Activated CD4-positive, alpha-beta T cell treated with anti-CD3 and anti-CD28 coated beads, Interleukin-2, amount 50 U/mL, for 24 hours (primary cell): ENCODE measurements around the gene LYZL2.
"Not testable (repeated sequence)": the region's sequence is repeated elsewhere in the genome, so short reads cannot be mapped to it uniquely, and the experiment has no call there.

Experiments used
- DNase-seq, 2 donors: peaks; one replicate each; pipeline ENCODE4 v3.0.0-alpha.2; 2020; ENCODE audit warnings: low read depth in 1 of 2, low spot score in 1 of 2

Gene LYZL2

DNA sequence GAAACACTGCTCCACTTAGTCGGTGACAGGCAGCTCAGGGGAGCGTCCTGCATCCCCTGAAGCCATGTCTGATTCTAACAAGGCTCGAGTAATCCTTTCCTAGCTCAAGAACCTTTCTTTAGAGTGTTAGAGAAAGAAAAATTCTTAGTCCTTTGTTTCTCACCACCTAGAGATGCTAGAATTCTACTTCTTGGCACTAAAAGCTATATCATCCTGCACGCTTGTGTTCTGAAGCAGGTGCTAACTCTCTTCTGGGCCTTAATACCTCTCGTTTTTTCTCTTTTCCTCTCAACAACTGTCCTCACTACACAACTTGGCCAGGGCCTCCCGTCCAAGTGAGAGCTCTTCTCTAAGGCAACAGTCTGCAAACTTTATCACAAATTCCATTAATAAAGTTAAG lies at the start of gene LYZL2:
TSS of gene LYZL2 (minus strand) at position 101 of the 400 bp plus-strand sequence. CDS start 2,838 bp downstream, outside the sequence.
- DNase-seq: no peak

- not testable (repeated sequence) for DNase-seq
Measured at GRCh38 chr10:30677616-30678015, 48.1 kb upstream of the LYZL2 start.

DNA sequence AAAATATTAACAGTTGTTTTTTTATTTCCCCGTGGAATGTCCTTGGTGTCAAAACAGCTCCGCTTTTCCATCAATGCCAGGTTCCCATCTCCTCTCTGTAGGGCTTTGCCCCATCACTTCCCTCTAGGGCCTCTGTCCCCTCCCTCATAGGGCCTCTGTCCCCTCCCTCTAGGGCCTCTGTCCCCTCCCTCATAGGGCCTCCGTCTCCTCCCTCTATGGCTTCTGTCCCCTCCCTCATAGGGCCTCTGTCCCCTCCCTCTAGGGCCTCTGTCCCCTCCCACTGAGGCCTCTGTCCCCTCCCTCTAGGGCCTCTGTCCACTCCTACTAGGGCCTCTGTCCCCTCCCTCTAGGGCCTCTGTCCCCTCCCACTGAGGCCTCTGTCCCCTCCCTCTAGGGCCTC lies 47.6 kb upstream of the LYZL2 start:
- not testable (repeated sequence) for DNase-seq

DNA sequence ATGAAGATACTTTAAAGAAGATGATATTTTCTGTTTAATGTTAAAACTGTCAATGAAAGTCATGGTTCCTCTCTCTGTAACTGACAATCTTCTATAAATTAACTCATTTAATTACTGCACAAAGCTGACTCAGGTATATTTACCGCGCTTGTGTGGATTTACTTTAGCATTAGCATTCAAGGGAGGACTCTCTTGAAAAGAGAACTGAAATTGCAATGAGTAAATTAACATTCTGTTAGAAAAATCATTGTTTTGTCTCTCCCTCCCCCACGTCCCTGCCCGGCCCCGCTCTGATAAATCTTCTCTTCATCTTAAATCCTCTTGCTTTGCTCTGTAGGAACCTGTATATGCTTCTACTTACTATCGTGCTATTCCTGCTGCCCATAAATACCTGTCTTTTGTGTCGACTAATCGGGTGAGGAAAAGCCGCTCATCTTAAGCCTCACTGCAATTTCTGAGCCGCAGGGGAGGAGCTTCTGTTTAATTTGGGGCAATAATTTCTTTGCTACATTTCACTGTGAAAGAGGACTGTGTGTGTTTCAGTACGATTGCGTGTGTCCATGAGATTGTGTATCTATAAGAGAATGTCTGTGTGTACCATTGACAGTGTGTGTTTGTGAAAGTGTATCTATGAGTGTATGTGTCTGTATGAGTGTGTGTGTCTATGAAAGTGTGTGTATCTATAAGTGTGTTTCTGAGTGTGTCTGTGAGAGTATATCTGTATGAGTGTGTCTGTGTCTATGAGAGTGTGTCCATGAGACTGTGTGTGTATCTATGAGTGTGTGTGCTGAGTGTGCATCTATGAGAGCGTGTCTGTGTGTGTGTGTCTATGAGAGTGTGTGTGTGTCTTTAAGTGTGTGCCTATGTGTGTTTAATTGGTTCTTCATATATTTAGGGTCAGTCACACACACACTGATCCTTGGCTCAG lies 46.5 kb upstream of the LYZL2 start:
- DNase-seq: no peak

DNA sequence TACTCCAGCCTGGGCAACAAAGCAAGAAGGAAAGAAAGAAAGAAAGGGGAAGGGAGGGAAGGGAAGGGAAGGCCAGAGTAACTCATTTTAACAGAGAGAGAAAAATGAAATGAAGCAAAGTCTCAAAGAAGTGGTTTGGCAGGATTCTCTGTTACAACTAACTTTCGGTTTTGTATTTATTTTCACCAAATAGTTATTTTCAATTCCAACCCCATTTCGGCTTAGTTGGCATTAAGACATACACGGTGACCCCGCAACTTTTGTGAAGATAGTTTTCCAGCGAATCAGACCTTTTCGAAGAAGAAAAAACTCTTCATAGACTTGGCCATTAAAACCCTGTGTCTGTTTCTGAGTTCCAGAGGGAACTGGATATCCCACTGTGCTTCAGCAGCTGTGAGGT lies 45.2 kb upstream of the LYZL2 start:
- no peak for DNase-seq

DNA sequence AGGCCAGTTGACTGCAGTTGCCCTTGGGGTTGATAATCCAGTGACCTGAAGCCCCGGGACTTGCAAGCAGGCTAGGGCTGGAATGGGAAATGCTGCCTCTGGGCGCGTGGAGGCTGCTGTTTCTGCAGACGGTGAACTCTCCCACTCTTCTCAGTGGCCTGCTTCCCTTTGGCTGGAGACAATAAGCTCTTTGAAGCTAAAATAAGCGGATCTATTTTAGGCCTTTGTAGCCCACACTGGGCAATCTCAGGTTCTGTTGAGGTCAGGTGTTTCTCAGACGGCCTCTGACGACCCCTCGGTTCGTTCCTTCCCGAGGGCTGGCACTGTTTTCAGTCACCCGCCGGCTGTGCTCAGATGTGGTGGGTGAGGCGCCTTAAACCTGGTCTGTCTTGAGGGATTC lies 43.7 kb upstream of the LYZL2 start:
- DNase-seq: not testable (repeated sequence)

DNA sequence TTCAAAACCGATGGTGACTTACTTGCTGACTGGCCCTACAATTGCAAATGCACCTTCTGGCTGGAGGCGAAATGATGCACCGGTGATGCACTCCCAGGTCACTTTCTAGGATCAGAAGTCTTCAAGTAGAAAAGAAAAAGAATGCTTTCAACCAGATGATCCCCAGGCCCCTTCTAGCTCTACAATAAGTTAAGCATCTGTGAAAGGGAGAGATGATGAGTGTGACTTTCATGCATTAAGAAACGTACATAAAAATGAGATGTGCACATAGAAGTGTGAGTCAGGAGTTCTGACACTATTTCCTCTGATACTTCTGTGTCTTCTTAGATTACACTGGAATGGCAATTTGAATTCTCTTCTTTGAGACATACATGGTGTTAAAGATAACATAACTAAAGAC lies 42.8 kb upstream of the LYZL2 start:
- not testable (repeated sequence) for DNase-seq

DNA sequence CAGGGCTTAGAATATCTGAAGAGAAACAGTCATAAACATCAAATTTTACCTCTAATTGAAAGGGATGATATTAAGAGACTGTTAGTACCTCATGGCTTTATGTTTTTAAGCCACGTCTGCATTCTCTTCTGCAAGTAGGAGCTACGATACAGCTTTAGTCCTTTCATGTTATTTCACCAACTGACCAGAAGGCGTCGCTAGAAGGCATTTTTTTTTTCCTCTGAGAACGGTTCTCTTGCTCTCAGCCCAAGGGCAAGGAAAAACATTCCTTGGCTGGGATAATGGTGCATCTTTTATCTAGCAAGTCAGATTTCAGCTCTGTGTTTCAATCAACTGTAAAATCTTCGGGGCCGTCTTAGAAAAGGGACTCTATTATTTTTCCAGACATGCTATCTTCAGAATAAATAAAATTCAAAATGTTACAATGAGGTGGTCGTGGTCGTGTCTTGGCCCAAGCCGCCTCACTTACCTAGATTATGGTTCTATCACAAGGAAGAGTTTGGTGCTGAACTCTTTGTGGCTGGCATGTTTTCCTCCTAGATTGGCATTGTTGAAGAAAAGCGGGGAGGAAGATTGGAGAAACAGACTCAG lies 41.6 kb upstream of the LYZL2 start:
- no peak for DNase-seq

DNA sequence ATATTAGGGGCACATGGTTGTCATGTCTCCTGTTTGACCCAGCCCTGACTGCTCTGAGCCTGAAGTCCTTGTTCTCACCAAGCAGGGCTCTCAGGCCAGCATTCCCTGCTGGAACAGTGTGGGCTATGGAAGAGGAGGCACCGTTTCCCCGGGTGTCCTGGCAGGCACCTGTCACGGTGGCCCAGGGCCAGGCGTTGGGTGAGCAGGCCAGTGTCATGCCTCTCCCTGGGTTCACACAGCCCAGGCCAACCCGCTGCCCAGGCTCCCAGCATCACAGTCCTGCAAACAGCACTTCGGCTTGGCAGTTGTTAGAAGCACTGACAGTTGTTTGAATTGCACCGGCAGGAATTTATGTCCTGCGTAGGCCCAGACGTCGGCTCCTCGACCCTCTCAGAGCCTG lies 38.4 kb upstream of the LYZL2 start:
- DNase-seq: not testable (repeated sequence)

- DNase-seq: not testable (repeated sequence)
Measured at GRCh38 chr10:30663403-30663802, 33.9 kb upstream of the LYZL2 start.

DNA sequence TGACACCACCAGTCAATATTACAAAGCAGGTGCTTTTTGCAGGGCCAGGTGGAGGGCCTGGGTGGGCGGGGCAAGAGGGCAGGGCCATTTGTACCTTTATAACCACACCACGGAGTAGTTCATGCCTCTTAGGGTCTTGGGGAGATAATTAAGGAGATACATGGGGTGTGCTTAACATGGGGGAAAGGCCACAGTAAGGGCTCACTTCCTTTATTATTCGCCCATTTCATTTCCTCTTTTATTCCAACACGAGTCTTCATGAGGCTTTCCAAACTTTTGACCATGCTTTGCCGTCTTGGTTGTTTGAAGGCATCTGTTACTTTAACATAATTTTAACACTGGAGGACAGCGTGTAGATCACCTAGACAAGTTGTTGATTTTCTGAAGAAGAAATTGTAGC lies 33.3 kb upstream of the LYZL2 start:
- DNase-seq: no peak

DNA sequence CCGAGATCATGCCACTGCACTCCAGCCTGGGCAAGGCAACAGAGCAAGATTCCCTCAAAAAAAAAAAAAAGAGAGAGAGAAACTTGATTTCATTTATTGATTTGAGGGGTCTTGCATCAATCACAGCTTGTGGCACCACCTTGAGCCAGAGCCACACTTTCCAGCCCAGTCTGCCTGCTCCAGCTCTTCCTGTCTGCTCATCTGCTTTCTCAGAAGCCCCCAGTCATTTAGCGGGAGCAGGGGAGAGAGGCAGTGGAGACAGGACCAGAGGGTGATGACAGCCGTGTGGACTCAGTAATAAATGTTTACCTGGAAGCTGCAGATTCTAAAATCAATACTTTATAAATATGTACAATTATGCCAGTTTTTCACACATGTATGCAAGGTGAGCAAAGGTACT lies 30.8 kb upstream of the LYZL2 start:
- not testable (repeated sequence) for DNase-seq

DNA sequence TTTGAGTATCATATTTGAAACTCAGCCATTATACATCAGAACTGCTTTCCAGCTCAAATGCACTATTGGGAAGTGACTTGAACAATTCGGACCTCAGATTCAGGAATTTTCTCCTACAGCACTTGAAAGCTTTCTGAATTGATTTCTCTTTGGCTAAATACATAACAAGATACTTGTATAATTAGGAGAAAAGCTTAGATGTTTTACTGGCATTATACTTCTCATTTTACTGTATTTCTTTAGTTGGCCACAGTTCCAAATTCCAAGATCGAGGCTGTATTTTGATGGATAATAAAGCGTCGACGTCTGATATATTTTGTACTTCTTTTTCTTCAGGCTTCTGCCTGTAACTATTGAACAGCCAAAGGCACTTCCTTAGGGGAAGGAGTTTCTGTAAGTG lies 26.7 kb upstream of the LYZL2 start:
- no peak for DNase-seq

DNA sequence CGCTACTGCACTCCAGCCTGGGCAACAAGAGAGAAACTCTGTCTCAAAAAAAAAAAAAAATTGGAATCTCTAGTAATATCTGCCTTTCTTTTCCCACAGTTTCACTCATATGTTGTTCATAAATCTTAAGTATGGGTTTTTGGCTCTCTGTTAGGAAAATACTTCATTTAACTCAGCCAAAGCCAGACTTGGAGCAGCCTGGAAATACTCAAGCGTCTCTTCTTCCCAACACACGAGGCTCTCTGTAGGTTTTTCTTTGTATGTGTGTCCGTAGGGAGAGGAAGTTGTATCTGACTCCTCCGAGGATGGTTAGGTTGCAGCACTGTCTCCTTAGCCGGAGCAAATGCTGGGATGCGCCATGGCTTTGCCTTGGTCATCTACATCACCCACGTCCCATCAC lies 25.4 kb upstream of the LYZL2 start:
- DNase-seq: not testable (repeated sequence)

DNA sequence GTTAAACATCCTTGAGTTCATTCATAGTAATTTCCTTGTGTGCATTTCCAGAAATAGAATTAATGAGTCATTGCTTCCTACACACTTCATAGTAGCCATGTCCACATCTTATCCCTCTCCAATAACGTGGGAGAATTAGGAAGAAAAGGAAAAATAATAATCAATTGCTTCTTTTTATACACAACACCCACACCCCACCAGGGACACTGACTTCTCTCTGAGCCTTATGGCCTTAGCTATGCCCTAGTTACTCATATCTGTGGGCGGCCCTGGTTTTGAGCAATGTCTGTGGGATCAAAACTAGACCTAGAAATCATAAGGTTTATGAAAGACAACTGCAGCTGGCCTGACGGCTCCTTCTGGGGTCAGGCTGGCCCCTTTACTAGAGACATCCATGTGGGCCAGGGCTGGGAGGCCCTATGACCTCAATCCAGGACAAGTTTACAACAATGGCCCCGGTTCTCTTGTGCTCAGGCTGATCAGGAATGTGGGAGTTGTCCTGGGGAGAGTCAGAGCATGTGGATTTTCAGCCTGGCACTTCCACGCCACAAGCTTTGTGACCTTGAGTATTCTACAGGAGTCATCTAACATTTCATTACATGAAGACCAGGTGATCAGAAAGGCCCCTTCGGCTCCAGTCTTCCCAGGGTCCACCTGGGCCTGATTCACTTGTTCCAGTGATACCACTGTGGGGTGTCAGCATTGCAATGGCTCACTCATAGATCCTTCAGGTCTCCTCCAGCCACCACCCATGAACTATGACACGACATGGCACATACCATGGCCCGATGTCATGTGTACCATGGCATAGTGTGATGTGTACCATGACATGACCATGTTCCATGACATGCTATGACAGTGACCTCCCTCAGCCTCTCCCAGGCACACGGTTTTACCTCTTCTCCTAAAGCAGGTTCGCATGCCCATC lies 22.2 kb upstream of the LYZL2 start:
- not testable (repeated sequence) for DNase-seq

GRCh38 chr10:30647089-30647488 lies 17.5 kb upstream of the LYZL2 start:
- DNase-seq: no peak

DNA sequence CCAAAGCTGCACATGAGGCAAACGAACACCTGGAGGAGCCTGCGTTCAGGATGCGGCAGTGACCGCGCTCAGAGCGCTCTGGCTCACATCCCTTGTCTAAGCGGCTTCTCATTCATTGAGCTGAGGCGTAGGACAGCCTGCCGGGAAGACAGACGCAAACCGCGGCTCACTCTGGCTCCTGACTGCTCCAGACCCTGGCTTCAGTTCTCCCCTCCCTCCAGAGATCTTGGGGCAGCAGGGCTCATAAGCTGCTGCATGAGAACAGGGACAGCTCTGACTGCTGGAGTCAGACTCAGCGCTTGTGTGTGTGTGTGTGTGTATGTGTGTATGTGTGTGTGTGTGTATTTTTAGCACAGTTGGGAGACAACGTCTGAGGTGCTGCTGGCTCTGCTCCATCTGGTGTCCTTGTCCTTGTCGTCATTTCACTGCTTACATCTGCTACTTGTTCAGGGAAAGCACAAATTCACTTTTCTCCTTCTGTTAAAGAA lies 15.8 kb upstream of the LYZL2 start:
- no peak for DNase-seq

GRCh38 chr10:30644408-30644861 lies 14.9 kb upstream of the LYZL2 start:
- DNase-seq: not testable (repeated sequence)

GRCh38 chr10:30643557-30644199 lies 14.1 kb upstream of the LYZL2 start:
- DNase-seq: not testable (repeated sequence)

GRCh38 chr10:30642856-30643255 lies 13.3 kb upstream of the LYZL2 start:
- not testable (repeated sequence) for DNase-seq
